ENCODE data around the gene TEX51.

TEX51 gene

DNA sequence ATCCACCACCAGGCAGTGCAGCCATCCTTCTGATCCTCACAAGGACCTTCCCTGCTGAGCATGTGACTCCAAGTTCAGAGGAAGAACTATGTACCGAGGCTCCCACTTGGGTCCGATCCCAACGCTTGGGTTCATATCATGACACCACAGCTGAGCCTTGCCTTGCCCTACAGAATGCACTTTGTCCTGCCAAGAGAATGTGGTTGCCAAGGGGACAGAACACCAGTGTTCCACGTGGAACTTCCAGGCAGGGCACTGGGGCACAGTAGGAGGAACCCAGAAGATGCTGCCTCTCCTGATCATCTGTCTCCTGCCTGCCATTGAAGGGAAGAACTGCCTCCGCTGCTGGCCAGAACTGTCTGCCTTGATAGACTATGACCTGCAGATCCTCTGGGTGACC is at the start of gene TEX51:
TEX51 (plus strand) TSS at position 255 of the 400 bp plus-strand sequence; CDS start at position 284, 29 bp downstream.
- no peak for FAIRE-seq

DNA sequence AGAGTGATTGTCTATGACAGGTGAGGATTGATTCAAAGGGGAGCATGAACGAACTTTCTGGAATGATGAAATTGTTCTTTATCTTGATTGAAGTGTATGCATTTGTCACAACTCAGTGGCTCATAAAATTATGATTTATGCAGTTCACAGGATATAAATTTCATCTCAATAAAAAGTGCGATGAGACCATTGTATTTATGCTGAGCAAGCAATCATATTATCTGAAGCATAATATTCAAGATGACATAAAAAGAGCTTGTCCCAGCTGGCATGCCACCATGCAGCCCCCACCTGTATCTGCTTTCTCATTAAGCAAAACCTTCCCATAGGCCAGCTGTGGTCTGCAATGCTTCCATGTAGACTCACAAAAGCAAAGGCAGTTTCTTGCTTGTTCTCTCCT is 49.6 kb upstream of the TEX51 start:
- FAIRE-seq = no peak

DNA sequence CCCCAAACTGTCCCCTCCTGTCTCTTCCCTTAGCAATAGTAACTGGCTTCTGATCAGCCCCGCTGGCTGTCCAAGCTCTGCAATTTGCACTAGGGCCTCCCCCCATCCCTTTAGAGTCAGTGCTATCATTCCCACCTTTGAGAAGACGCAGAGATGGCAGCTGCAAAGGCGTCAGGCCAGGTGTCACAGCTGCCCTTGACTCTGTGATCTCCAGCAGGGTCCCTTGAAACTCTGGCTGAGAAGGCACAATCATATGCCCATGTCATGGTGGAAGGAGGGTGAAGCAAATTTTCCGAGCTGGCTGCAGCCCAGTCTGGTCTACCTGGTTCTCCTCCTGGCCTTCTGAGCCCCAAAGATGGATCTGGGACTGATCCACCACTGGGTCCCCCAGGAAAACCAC is 49.2 kb upstream of the TEX51 start:
- no peak for FAIRE-seq

GRCh38 chr2:126849991-126850535 is 48.6 kb upstream of the TEX51 start:
- no peak for FAIRE-seq

DNA sequence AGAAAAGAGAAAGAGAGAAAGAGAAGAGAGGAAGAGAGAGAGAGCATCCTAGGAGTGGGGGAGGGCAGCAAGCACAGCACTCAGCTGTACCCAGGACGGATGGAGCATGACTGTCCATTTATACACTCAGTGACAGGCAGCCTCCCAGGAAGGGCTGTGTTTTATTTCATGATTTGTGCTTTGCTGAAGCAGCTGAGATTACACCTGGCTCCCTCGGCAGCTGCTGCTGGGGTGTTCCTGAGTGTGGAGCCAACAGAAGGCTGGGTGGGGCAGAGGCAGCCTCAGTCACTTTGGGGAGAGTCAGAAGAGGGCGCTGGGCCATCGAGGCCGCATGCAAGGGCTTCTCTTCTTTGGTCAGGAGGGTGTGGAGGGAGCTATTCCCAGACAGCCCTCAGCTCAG is 47.8 kb upstream of the TEX51 start:
- no peak for FAIRE-seq

GRCh38 chr2:126851756-126852155 is 46.9 kb upstream of the TEX51 start:
- no peak for FAIRE-seq

DNA sequence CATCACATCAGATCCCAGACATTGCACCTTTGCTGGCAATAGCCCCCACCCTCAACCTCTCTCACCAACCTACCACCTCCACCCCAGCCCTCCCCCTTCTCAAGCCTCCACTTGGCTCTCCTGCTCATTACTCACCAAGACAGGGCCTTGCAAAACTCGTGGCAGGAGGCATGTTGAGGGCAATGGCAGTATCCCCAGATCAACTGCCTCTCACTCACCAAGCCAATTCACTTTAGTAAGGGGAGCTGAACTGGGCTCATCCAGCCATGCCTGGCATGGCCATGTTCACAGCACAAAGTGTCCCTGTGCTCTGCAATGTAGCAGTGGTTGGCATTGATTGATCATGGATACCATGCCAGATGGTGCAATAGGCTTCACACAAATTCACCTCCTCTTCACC is 46.3 kb upstream of the TEX51 start:
- FAIRE-seq = no peak

GRCh38 chr2:126855606-126856005 is 43.1 kb upstream of the TEX51 start:
- no peak for FAIRE-seq

DNA sequence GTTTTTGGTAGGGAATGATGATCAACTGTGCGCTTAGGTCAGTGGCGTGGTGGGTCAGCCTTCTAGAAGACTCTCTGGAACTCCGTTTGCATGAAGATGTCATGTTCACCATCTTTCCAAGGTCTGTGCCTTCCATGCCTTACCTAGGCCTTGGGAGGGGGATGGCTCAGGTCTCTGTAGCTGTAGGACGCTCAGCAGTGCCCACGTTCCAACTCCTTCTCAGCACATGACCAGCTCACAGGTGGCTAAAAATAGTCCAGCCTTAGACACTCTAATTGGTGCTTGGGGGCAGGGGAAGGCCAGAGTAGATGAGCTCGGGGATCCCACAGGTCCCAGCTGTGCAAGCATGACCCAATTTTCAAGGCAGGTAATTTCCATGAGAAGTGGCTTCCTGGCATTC is 42.3 kb upstream of the TEX51 start:
- FAIRE-seq = no peak

DNA sequence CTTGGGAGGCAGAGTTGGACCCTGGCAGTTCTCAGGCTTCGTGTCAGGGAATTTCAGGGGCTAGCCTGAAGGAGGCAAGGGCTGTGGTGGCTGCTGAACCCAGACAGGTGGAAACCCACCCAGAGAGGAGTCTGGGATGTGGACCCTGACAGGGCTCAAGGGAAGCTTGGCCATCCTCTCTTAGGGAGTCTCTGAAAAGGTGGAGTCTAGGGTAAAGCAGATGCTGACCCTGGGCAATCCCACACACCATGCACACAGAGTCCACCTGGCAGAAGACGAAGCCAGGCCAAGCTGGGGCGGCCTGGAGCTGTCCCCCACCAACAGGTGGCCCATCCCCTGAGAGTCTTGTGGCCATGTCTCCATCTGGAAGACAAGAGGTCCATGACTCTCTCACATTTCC is 41.2 kb upstream of the TEX51 start:
- FAIRE-seq = no peak

GRCh38 chr2:126858013-126858412 is 40.7 kb upstream of the TEX51 start:
- FAIRE-seq = no peak

DNA sequence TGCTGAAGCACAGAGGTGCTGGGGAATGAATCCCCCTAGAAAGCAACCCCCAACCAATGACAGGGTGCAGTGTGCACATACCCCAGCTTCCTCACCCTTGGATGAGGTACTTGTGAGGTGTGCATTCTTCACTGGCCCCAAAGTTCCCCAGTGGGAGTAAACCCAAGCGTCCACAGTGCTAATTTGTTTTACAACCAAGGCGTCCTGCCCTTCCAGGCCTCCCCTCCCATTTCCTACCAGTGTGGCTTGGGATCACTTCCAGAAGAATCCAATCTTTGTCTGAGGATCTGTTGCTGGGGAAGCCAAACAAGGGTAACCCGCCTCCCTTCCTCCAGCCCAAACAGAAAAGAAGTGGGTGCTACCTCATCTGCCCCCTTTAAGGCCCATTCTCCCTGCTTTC is 40.3 kb upstream of the TEX51 start:
- FAIRE-seq = no peak

- no peak for FAIRE-seq
Observed at GRCh38 chr2:126858991-126859390, 39.7 kb upstream of the TEX51 start.

DNA sequence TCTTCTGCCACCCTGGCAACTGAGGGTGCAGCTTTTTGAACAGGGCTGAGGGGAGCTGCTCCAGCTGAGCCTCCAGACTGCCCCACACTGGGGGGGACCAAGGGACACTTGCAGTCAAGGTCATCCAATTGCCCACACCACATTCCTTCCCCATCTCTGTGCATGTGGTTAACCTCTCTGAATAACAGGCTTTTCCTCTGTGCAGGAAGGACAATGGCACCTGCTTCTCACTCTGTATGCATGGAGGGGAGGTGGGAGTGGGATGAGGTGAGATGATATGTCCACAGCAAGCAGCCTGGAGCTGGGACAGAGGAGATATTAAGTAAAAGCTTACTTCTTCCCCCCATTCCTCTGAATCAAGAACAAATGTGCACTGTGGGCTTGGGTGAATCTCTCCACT is 39.1 kb upstream of the TEX51 start:
- FAIRE-seq = no peak

GRCh38 chr2:126860385-126860784 is 38.3 kb upstream of the TEX51 start:
- FAIRE-seq = no peak

- no peak for FAIRE-seq
Observed at GRCh38 chr2:126862730-126863129, 36.0 kb upstream of the TEX51 start.

GRCh38 chr2:126863336-126864015 is 35.2 kb upstream of the TEX51 start:
- FAIRE-seq = no peak

GRCh38 chr2:126864861-126865260 is 33.8 kb upstream of the TEX51 start:
- FAIRE-seq = no peak

DNA sequence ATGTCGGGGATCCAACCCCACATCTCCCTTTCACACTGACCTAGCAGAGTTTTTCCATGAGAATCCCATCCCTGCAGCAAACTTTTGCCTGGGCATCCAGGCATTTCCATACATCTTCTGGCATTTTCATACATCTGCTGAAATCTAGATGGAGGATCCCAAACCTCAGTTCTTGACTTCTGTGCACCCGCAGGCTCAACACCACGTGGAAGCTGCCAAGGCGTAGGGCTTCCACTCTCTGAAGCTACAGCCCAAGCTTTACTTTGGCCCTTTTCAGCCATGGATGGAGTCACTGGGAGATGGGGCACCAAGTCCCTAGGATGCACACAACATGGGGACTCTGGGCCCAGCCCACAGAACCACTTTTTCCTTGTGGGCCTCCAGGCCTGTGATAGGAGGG is 32.2 kb upstream of the TEX51 start:
- no peak for FAIRE-seq

GRCh38 chr2:126874961-126875360 is 23.7 kb upstream of the TEX51 start:
- no peak for FAIRE-seq

DNA sequence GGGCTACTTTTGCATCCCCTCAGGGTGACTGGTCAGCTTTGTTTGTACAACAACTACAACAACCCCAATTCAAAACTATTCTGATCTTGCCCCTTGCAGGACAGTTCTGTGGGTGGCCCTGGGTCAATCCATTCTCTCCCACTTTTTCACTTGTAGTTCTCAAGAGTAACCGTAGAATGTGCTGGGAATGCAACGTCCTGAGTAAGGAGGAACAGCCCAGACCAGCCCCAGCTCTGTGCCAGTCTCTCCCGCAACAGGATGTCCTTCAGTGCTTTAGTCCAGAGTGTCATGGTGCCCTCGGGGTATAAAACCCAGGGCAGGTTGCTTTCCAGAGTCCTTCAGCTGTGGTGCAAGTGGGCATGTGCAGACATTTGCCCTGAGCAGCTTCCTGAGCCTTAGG is 22.1 kb upstream of the TEX51 start:
- FAIRE-seq = no peak

GRCh38 chr2:126877041-126877440 is 21.6 kb upstream of the TEX51 start:
- FAIRE-seq = no peak

- no peak for FAIRE-seq
Observed at GRCh38 chr2:126877861-126878565, 20.7 kb upstream of the TEX51 start.

DNA sequence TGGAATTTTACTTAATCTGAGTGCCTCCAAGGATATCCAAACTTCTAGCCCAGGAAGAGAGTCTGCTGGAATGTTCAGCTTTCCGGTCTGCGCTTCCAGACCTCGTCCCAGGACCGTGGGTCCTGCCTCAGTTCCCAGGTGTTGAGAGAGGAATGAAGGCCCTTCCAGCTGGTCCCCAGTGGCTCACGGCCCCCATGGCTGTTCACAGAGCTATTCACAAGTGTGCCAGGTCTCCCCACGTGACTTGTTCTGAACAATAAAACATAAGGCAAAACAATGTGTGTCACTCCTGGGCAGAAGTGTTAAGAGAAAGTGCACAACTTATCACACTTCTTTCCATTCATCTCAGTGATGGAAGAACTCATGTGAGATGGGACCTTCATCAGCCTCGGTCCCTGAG is 20.1 kb upstream of the TEX51 start:
- FAIRE-seq = no peak

Data from A204.1 (cell line).